GM18507 (cell line): ENCODE measurements around the gene B3GAT1.

ENCODE experiments used
- DNase-seq: peaks from one replicate; pipeline ENCODE4 v3.0.0; 2011; ENCODE audit warnings: low read depth; ENCODE audit not compliant: insufficient read length; ENCODE audit errors: extremely low spot score
- FAIRE-seq: peaks from 2 replicates; lab custom pipeline; 2011; peaks lifted over from hg19 to GRCh38; lab: Jason Lieb, UNC

Gene B3GAT1

DNA sequence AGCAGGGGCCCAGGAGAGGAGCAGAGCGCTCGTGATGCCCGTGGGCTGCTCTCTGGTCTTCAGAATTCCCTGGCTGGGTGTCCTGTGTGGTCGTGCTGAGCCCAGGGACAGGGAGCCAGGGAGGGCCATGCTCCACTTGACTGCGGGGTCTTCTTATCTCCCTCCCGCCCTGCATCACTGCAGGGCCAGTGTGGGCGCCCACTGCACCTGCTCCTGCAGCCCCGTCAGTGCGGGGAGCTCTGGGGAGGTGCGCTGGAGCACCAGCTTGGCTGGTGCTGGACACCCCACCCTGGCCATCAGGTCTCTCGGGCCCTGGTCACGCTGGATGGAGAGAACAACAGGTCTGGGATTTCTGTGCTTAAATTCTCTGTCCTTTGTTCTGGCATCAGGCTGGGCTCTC, 31.8 kb downstream of the B3GAT1 start:
- FAIRE-seq, result no peak
- DNase-seq, result no peak

- no peak for FAIRE-seq
Measured at GRCh38 chr11:134379241-134379640, 32.8 kb downstream of the B3GAT1 start.

GRCh38 chr11:134377876-134378275, 34.2 kb downstream of the B3GAT1 start:
- FAIRE-seq (no peak), DNase-seq (no peak)

More at GRCh38 chr11:134379241-134379640, 32.8 kb downstream of the B3GAT1 start:
- DNase-seq, result no peak

GRCh38 chr11:134376150-134376921, 35.7 kb downstream of the B3GAT1 start:
- DNase-seq (no peak), FAIRE-seq (no peak)

GRCh38 chr11:134374891-134375550, 37.0 kb downstream of the B3GAT1 start:
- DNase-seq (no peak), FAIRE-seq (no peak)

DNA sequence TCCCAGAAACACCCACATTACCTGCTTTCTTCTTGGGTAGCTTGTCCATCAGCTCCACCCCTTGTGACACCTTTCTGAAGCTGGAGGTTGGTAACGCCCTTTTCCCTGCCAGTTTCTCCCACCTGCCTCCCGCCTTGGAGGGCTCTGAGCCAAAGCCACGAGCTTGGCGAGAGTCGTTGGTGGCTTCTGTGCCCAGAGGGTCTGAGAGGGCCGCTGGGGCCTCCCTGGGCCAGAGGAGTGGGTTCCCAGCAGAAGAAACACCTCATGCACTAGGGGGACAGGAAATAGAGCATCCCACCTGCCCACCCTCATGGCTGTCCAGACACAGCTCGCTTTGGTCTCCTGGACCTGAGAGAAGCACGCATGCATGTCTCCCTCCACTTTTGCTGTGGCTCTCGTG, 37.9 kb downstream of the B3GAT1 start:
- DNase-seq, result no peak
- FAIRE-seq, result no peak

DNA sequence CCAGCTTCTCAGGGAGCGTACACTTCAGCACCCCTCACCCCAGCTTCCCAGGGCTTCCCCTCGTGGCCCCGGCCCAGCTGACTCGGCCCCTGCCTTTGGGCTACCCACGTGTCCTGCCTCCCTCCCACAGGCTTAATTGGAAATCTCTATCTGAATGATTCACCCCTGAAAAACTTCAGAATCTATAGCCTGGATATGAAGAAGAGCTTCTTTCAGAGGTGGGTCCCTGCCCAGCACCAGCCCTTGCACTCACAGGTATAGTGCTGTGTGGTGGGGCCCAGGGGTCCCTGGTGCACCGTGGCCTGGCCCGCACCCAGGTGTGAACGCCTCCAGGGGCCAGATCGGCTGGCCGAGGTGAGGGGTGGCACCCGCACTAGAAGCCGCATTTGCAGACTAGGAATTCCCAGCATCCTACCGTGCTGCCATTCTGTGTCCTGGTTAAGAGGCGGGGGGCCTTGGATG, 38.4 kb downstream of the B3GAT1 start:
- FAIRE-seq, result no peak
- DNase-seq, result no peak

DNA sequence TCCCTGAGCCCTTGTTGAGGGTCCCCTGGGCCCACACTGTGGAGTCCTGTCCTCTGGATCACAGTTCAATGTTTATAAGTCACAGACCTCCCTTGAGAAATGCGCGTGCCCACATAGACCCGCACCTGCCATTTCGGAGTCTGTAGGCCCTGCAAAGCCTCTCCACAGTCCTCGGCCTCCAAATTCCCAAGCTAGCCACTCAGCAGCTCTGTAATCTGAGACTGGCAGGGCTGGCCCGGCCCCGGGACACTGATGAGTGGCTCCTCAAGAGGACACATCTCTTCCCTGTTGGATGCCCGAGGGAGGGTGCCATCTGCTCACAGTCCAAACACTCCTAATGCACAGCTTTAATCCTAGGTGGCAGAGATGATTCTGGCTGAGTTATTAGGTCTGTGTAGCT, 39.1 kb downstream of the B3GAT1 start:
- FAIRE-seq, result no peak
- DNase-seq, result no peak

DNA sequence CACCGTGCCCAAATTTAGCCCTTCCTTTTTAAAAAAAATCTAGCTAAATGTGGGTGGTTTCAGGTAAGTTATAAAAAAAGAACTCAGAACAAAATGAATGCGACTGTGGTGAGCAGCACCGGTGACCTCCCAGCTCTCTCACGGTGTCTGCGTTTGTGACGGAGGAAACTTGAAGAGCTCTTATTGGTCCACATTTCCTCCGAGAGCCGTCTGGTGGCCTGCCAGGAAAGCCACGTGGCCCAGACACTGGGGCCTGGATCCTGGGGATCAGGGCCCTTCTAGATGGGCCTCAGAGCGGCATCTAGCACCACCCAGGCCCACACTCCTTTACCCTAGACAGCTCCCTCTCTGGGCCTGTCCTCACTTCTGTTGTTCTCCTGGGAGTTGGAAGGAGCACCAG, 39.5 kb downstream of the B3GAT1 start:
- FAIRE-seq, result no peak

DNA sequence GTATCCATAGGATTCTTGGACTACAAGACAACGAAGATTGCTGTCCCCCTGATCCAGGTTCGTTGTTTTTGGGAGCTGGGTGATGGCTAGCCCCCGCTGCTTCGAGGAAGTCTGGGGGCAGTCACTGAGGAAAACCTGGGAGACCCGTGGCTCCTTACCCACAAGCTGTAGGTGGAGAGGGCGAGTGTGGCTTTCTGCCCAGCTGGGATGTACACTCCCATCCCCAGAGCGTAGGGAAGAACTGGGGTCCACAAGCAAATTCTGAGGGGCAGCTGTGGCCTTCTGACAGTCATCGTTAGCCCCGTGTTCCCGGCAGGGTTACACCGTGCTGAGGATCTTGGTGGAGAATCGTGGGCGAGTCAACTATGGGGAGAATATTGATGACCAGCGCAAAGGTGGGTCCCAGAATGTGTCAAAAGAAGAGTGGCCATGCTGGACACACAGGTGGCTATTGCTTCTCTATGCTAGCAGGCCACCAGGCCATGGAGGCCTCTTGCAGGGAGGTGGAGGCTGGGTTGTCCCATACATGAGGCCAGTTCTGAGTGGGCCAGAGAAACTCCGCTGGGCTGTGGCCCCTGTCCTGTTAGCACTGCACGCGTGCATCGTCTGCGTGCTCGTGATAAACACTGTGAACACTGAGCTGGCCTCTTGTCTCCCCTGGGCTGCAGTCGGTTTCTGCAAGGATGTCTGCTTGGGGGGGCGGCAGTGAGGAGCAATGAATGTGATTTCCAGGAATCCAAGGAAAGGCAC, 40.4 kb downstream of the B3GAT1 start:
- DNase-seq (no peak), FAIRE-seq (no peak)

More for the DNA sequence above, 39.5 kb downstream of the B3GAT1 start:
- no peak for DNase-seq

DNA sequence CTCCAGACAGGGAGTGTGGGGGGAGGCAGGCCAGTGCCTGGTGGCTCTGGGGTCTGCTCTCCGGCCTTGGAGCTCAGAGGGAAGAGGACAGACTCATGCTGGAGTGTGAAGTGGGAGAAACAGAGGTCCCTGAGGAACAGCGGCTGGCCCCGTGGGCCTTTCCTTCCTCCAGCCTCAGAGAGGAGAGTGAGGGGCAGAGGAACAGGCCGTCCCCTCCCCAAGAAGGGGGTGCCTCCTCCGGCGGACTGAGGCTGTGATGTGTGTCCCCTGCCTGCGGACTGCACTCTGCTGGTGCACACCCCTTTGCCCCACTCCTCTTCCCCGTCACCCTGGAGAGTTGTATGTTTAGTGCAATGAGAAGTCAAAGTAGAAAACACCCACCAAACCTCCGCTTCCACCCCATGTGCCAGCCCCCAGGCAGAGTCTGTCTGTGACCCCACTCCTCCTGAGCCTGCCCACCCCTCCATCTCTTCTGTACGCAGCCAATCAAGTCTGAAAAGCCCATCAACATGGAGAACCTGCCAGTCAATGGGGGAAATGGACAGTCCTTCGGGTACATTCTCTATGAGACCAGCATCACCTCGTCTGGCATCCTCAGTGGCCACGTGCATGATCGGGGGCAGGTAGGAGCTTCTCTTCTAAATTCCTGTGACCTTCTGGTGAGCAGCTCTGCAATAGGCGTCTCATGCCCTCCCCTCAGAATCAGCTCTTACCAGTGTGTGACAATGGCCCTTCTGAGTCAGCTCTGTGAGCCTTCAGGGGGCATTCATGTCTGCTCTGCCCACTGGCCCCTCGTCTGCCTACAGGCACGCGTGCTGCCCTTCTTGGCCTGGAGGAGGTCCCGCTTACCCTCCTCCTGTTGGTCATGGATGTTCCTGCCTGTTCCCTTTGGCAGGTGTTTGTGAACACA, 41.3 kb downstream of the B3GAT1 start:
- FAIRE-seq (no peak), DNase-seq (no peak)

GRCh38 chr11:134369656-134370525, 42.2 kb downstream of the B3GAT1 start:
- no peak for DNase-seq
- FAIRE-seq, result no peak

GRCh38 chr11:134367781-134368180, 44.3 kb downstream of the B3GAT1 start:
- DNase-seq, result no peak
- FAIRE-seq, result no peak

GRCh38 chr11:134366254-134366653, 45.8 kb downstream of the B3GAT1 start:
- DNase-seq, result no peak
- FAIRE-seq, result no peak

GRCh38 chr11:134365011-134365925, 46.8 kb downstream of the B3GAT1 start:
- no peak for DNase-seq
- FAIRE-seq, result no peak

DNA sequence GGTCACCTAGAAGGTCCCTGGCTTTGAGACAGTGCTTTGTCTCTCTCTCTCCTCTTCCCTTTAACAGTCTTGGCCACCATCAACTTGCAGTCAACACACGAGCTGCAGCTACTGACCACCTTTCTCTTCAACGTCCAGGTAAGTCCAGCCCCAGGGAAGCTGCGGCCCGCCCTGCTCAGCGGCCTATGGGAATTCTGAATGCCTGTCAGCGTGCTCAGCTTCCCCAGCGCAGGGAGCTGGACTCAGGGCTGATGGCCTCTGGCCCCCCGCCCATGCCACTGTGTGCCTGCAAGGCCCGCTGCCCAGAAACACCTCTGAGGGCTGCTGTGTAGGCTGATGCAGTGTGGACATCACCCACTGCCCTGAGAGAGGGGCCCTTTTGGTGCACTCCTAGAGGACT, 47.8 kb downstream of the B3GAT1 start:
- DNase-seq (no peak), FAIRE-seq (no peak)

DNA sequence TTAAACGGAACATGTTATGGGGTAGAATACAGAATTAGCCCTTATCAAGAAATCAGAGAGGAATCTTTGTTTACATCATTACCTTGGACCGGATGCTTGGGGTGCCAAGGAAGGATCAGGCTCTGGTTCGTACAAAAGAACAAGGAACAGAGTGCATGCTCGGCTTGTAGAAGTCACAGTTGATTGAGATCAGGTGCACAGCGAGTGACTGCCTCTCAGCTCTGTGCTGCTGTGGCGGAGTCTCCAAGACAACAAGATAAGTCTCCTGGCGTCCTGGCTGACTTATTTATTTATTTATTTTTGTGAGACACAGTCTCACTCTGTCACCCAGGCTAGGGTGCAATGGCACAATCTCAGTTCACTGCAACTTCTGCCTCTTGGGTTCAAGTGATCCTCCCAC, 48.5 kb downstream of the B3GAT1 start:
- FAIRE-seq (no peak), DNase-seq (no peak)
